Forelimb muscle (tissue), 1 donor: ENCODE results near the gene THAP2. TPM values are rescaled to one million over a fixed set of nuclear protein-coding genes. Genes with fewer than 3 reads are reported as not detected.

Source experiments
- DNase-seq: peaks from one replicate; pipeline ENCODE4 v3.0.0-alpha.2; 2013; ENCODE audit warnings: low read depth
- polyA plus RNA-seq: library from polyadenylated mRNA; unstranded; fragments of 120-200 nt; gene quantifications from one replicate; pipeline ENCODE4 v1.2.1, GENCODE V29; 2013; ENCODE audit not compliant: insufficient read length

Gene THAP2
- 9.4 TPM for polyA plus RNA-seq

DNA sequence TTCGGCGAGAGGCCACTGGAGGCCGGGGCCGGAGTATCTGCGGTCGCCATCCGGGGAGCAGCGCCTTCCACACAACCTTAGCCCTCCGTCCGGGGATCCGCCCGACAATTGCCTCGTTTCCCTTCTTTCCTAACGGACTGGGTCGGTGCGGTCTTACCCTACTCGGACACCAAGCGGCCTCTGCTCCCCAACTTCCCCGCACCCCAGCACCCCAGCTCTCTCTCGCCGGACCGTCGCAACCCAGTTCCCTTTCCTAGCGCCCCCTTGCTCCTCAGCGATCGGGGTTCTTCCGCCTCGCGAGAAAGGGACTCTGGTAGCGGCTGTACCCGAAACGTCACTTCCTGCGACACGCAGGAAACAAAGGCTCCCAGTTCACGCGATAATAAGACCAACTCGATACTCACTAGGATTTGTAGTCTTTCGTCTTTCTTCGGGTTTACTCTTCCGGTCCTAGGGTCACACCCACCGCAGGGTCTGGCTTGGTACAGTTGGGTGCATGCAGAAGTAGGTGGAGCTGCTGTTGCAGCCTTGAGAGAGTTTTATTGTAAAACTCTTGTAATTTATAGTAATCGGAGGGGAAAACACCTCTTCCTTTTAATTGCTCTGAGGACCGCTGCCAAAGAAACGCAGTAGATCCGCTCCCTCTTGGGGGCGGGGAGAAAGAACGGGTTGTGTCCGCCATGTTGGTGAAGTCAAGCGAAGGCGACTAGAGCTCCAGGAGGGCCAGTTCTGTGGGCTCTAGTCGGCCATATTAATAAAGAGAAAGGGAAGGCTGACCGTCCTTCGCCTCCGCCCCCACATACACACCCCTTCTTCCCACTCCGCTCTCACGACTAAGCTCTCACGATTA is at the start of gene THAP2, which contains the start of gene ZFC3H1:
TSS of gene THAP2 (plus strand) at position 741 of the 850 bp plus-strand sequence. CDS start 209 bp downstream, outside the sequence.
TSS of gene ZFC3H1 (minus strand) at position 288 of the 850 bp plus-strand sequence. CDS start at position 50, 238 bp downstream.
- peak; percentile 100 for DNase-seq

DNA sequence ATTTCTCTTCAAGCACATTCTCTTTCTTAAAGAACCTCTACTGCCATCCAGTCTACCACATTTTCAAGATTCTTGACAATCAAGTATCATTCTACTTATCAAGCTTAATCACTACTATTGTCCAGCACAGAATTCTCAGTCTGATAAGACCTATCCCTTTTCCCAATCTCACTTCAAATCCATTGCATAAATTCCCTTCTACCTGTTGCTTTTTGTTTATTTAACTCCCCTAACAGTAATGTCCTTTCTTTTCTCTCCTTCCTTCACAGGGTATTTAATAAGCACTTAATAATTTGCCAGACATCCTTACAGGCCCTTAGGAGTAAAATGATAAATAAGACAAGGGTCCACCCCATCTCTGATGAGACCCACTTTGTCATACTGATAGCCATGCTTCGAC is 42.2 kb upstream of the THAP2 start:
- no peak for DNase-seq

DNA sequence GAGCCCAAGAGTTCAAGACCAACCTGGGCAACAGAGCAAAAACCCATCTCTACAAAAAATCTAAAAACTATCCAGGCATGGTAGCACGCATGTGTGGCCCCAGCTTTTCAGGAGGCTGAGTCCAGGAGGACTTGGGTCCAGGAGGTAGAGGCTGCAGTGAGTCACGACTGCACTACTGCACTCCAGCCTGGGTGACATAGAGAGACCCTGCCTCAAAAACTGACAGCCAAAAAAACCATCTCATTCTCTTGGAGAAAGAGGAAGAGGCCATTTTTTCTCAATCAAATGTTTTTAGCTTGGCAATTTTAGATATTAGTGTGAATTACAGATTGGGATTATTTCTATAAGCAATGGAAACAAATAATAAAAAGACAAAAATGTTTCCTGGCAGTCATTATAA is 38.6 kb upstream of the THAP2 start:
- no peak for DNase-seq

DNA sequence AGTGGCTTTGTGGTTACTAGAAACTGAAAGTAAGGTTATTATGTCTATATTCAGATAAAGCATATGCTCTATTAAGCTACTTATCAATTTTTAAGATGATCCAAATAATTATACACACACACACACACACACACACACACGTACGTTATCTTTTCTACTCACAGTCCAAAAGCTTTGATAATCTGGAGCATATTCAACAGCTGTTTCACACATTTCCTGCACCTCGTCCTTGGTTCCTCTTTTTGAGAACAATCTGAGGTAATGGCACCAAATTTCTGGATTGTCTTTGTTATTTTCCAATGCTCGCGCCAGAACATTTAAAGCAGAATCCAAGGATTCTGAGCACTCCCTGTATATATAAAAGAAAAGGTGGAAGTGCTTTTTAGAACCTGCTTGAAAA is 38.0 kb upstream of the THAP2 start:
- peak; percentile 9 for DNase-seq

DNA sequence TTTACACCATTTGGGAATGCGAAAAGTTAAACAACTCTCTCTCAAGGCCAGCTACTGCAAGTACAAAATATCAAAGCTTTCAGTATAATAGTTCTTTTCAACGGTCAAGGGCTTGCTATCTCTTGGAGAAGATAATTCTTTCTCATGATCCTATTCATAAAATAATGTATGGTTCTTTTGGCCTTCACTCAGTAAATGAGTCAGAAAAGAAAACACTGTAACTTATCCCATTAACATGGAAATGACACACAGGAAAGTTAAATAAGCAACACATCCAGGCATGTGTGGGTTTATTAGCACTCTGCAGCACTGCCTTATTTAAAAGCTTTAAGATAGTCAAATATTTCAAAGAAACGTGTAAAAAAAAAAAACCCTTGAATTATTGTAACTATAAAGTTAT is 37.3 kb upstream of the THAP2 start:
- DNase-seq: no peak

DNA sequence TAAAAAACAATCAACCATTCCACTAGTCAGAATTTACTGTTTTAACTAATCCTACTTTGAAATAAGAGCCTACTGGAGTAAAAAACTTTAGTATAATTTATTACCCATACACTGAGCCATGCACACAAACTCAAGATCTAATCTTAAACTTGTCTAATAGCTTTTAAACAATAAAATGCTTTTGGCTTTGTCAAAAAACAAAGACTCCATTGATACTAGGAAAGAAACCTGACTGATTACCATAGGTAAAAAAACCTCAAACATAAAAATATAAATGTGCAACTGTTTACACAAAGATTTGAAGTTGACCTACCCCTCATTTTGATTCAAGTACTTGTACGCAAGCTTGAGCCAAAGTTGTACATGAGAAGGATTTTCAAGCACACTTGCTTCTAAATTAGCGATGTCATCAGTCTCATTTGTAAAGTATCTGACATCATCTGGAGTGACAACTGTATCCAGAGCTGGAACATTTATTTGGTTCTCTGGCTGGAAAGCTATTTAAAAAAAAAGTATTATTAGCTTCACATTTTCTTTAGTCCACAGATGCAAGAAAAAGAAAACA is 36.6 kb upstream of the THAP2 start:
- no peak for DNase-seq

DNA sequence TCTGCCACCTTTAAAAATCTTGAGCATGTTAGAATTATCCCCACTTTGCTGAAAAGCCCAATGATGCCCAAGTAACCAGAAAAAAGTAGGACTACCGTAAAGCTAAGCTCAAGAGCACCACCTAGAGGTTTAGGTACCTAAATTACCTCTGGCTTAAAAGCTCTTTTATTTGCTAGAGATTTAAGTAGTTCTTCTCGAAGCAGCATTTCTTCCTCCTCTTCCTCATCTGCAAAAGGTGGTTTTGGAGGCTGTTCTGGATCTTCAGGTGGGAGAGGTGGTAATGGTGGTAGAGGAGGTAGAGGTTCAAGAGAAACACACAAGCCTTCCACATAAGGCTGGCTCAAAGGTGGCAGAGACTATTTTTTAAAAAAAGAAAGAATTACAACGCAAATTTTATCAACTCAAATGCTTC is 27.4 kb upstream of the THAP2 start:
- DNase-seq: peak; percentile 32

DNA sequence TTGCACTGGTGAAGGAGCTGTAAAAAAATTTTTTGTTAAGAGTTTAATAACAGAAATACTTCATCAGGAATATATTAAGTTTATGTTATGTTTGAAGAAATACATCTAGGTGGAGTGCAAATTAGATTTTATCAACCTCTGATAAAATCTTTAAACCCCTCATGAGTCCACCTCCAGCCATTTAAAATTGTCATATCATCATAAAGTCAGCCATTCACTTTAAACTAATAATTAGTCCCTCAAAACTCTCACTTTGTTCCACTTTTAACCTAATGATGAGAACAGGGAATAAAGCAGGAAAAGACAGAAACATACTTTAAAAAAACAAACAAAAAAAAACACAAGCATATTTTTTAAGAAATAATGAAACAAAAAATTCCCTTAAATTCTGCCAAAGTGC is 25.6 kb upstream of the THAP2 start:
- no peak for DNase-seq

DNA sequence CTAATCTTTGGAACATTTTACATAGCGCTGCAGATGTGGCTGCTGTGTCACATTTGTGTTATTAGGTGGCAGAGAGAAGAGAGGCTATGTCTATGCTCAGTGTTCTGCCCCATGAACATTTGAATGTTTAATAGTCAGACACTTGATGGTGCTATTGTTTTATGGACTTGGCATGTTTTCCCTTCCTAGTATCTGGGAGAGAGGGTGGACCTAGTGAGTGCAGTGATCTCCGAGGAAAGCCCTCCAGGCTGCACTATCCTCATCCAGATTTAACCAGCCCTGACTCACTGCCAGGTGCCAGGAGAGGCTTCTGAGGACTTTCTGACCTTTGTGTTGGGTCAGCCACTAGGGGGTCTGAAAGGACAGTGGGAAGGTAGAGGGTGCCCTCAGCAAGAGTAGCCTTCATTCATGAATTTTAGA is 24.8 kb upstream of the THAP2 start:
- DNase-seq: no peak

DNA sequence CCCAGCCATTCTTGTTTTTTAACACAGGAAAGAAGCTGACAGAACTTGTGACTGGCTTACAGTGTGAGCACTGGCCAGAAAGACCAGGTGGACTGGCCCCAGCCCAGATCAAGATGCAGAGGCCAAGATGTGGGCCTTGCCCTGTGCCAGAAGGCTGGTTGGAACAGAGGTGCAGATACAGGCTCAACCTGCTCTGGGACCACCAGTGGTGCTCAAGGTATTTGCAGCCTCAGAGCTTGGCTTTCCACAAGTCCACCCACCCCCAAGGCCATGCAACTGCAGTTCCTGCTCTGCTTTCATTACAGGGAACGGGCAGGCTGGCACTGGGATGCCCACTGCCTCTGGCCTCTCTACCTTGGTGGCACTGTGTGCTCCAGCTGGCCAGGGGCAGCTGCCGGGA is 23.8 kb upstream of the THAP2 start:
- no peak for DNase-seq

DNA sequence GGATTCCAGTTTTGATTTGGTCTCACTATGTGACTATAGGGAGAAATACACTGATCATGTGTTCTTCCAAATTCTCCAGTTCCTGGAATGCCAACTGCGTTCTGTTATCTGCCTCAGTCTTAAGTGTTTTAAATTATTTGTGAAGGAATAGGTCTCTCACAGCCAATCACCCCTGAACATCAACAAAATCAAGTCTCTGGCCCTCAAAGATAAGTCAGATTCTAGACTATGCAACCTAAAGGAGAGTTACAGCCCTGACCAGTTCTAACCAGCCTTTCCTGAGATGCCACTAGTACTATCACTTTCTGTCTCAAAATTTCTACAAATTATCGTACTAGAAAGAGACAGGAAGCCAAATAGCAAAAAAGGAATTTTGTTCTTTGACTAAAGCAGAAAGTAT is 22.7 kb upstream of the THAP2 start:
- DNase-seq: no peak

DNA sequence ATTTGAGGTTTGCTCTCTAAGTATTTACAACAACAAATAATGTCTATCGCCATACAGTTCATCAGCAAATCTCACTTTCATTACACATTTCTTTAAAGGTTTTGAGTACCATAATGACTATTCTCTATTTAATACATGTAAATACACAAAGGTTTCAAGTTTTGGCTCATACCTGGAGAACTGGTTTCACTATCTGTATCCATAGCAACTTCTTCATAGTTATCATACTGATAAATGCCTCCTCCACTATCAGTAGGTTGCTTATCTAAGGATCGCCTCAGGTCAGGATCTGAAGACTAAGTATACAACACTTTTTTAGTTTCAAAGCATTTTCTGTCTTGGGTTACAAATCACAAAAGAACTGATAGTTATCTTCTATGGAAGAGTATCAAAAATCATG is 21.8 kb upstream of the THAP2 start:
- no peak for DNase-seq

DNA sequence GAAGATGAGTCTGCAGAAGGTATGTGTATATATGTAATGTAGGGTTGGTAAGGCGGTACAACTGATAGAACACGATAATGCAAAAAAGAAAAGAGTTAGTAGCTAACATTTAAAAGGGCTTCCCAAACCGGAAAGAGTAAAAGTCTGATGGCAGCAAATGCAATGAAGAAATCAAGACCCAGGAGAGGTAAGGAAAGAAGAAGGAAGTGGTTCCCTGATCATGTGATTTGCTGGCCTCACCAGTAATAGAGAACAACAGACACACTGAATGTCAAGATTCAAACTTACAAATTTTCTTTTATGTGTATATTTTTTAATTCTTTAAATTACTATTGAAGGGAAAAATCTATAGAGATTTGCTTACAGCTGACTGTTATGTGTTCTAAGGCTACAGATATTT is 18.8 kb upstream of the THAP2 start:
- no peak for DNase-seq

DNA sequence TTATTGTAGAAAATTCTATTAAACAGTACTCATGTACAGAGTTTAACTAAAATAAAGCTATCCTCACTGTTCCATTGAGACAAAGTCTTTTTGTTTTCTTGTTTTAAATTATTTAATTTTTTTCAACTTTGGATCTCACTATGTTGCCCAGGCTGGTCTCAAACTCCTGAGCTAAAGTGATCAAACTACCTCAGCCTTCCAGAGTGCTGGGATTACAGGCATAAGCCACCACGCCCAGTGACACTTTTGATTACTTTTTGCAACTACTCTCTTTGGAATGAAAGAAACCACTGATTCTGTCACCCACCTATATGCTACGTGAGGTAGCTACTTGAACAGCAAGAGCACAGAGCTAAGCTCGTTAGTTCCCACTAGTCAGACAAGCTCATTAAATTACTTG is 17.6 kb upstream of the THAP2 start:
- no peak for DNase-seq

DNA sequence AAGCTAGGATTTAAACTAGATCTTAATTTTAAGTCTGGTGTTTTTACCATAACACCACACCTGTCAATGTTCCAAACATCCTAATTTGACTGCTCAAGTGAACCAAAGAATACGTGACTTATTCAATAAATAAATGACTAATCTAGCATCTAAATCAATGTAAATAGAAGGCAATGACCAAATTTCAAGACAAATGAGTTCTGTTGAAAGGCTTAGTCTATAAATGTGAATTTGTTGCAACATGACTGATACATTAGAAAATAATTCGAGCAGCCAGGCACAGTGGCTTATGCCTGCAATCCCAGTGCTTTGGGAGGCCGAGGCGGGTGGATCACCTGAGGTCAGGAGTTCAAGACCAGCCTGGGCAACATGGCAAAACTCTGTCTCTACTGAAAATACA is 15.6 kb upstream of the THAP2 start:
- no peak for DNase-seq

DNA sequence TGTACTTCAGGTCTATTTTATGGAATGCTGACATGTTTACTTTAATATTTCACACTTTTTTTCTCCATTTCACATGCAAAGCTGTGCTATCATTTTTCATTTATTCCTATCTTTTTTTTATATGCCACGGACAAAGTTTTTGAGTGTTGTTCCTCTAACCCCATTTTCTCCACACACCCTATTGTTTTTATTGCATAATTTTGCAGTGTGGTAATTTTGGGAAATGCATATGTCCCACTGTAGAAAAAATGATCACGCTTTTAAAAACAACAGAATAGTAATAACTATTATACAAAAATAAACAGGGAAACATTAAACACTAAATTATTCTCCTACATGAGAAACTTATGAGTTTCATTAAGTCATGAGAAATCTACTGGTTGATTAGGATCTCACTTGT is 14.7 kb upstream of the THAP2 start:
- DNase-seq: no peak

DNA sequence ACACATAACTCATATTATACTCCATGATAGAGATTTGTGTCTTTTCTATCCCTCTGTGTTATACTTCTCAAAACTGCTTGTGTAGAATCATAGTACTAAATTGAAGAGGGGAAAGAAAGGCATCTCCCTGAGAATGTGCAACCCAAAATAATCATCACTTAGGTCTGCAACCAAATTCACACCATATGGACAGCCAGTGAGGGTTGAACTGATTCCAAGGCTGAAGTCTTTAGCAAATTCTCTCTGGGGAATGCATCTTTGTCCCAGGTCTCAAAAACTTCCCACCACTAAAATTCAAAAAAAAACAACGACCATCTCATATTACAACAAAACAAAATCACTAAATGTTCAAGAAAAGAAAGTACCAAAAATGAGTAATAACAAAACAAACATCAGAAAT is 11.4 kb upstream of the THAP2 start:
- DNase-seq: no peak

DNA sequence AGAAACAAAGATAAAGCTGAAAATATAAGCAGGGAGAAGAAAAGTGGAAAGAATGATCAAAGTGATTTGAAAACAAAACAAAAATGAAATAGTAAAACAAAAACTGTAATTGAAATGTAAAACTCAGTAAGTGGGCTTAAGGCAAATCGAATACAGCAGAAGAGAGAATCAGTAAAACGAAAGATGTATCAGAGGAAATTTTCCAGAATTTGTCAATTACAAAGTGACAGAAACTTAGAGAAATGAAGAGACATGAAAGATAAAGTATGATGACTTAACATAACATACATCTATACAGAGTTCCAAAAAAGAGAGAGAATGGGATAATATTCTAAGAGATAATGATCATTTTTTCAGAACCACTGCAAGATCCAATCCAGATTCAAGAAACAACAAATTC is 11.0 kb upstream of the THAP2 start:
- DNase-seq: no peak

DNA sequence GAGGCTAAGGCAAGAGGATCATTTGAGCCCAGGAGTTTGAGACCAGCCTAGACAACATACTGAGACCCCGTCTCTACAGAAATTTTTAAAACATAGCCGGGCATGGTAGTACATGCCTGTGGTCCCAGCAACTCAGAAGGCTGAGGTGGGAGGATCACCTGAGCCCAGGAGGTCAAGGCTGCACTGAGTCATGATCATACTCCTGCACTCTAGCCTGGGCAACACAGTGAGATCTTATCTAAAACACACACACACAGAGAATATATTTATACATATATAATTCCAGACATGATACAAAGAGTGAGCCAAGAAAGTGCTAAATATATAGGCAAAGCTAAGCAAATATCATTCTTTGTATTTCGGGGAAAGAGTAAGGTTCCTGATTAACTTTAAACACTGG is 9.9 kb upstream of the THAP2 start:
- no peak for DNase-seq

DNA sequence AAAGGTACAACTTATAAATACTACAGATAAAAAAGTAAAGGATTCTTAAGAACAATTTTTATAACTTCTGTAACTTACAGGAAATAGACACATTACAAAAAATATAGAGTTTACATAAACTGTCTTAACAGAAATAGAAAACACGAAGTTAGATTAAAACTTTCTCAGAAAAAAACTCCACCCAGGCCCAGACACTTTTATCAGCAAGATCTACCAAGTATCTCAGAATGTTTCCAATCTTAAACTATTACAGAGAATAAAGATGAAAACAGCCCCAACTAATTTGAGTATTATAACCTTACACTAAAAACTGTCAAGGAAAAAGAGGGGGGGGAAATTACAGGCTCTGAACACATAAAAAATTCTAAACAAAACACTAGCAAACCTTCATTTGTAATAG is 8.6 kb upstream of the THAP2 start:
- DNase-seq: no peak

DNA sequence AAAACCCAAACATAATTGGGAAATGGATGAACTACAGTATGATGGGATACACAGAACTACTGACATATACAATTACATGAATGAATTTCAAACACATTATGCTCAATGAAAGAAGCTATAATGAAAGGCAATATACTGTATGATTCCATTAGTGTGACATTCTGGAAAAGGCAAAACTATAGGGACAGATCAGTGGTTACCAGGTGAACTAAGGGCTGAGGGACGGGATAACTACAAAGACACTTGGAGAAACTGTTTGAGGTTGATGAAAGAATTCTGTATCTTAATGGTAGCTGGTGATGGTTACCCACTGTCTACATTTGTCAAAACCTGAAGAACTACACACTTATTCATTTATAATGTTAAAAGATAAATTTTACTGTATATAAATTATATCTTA is 8.2 kb upstream of the THAP2 start:
- no peak for DNase-seq

DNA sequence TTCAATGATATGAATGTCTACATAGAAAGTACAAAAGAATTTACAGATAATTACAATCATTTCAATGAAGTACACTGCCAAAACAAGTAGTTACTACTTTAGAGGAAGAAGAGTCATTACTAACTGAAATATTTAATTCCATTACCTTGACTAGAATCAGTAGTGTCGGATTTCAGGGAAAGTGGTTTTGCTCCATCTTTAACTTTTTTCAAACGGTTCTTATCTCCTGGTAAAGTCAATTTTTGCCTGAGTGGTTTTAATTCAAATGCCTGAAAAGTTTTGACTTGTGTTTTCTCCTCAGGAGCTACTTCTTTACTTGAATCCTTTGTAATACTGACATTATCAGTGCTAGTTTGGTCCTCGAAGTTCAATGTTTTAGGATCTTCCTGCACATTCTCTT is 7.4 kb upstream of the THAP2 start:
- no peak for DNase-seq

DNA sequence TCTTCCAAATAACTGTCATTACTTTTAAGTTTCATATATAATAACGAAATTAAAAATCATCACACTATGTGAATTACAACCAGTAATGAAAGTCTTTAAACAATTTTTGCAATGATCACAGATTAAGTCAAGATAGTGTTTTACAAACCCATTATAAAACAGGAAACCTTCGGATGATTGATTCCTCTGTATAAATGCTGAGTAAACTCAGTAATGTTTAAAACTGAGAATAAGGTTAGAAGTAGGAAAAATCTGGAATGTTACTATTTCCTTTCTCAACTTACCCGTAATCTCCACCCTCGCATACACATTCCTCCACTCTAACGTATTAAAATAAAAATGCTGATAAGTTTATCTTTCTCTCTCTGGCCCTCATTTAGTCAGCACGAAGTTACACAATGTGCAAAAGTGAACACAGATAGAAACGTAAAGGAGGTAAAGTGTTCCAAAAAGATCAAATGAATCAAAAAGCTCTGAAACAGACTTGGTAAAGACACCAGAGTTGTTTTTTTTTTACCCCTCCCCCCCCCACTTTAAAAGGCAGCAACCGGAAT is 2.0 kb upstream of the THAP2 start:
- DNase-seq: no peak
